HUDEP-2 (cell line): ENCODE measurements around the gene ARHGAP9.
"Not testable (repeated sequence)": the region's sequence is repeated elsewhere in the genome, so short reads cannot be mapped to it uniquely, and the experiment has no call there.

Experiments
- DNase-seq, 76 experiments: peaks; one replicate each; lab custom pipeline; 2025; ENCODE audit not compliant: unreplicated experiment in 76 of 76; lab: John Stamatoyannopoulos, UW

Gene ARHGAP9

GRCh38 chr12:57446292-57446960 is 33.2 kb downstream of the ARHGAP9 start:
- no peak for DNase-seq

- DNase-seq: peak in 8 of 76 experiments; percentile 1 to 22 (median 10)
Measured at GRCh38 chr12:57444744-57445143, 34.9 kb downstream of the ARHGAP9 start.

- not testable (repeated sequence) for DNase-seq
Measured at GRCh38 chr12:57444337-57444736, 35.3 kb downstream of the ARHGAP9 start.

- DNase-seq: no peak
Measured at GRCh38 chr12:57441846-57442427, 37.7 kb downstream of the ARHGAP9 start.

- not testable (repeated sequence) for DNase-seq
Measured at GRCh38 chr12:57441393-57441792, 38.3 kb downstream of the ARHGAP9 start.

- DNase-seq: no peak
Measured at GRCh38 chr12:57439762-57440266, 39.9 kb downstream of the ARHGAP9 start.

- DNase-seq: no peak
Measured at GRCh38 chr12:57438400-57438799, 41.3 kb downstream of the ARHGAP9 start.

- no peak for DNase-seq
Measured at GRCh38 chr12:57435293-57435692, 44.4 kb downstream of the ARHGAP9 start.

- no peak for DNase-seq
Measured at GRCh38 chr12:57434517-57435223, 45.0 kb downstream of the ARHGAP9 start, which contains the start of gene INHBC. INHBC (plus strand) TSS chr12:57434784; CDS start chr12:57434887, 103 bp downstream.

GRCh38 chr12:57433370-57433769 is 46.3 kb downstream of the ARHGAP9 start:
- DNase-seq: no peak

- no peak for DNase-seq
Measured at GRCh38 chr12:57431654-57432188, 47.9 kb downstream of the ARHGAP9 start.

GRCh38 chr12:57430931-57431566 is 48.6 kb downstream of the ARHGAP9 start, which contains the start of gene R3HDM2:
R3HDM2 (minus strand) TSS chr12:57431043; CDS start chr12:57310428, 120,615 bp downstream.
- DNase-seq: peak in 74 of 76 experiments; percentile 40 to 95 (median 90)

GRCh38 chr12:57430112-57430930 is 49.3 kb downstream of the ARHGAP9 start:
- peak in 36 of 76 experiments; percentile 3 to 59 (median 46) for DNase-seq

- DNase-seq: peak in 14 of 76 experiments; percentile 3 to 55 (median 24)
Measured at GRCh38 chr12:57429473-57430111, 50.1 kb downstream of the ARHGAP9 start.

GRCh38 chr12:57428965-57429364 is 50.7 kb downstream of the ARHGAP9 start:
- no peak for DNase-seq

- DNase-seq: not testable (repeated sequence)
Measured at GRCh38 chr12:57426948-57427347, 52.7 kb downstream of the ARHGAP9 start.
